ENCODE data around the gene LRRC70.
A peak's percentile ranks its signal among the peaks of the same experiment; 100 is the strongest.
"Not testable (repeated sequence)": the region's sequence is repeated elsewhere in the genome, so short reads cannot be mapped to it uniquely, and the experiment has no call there.

Gene LRRC70

DNA sequence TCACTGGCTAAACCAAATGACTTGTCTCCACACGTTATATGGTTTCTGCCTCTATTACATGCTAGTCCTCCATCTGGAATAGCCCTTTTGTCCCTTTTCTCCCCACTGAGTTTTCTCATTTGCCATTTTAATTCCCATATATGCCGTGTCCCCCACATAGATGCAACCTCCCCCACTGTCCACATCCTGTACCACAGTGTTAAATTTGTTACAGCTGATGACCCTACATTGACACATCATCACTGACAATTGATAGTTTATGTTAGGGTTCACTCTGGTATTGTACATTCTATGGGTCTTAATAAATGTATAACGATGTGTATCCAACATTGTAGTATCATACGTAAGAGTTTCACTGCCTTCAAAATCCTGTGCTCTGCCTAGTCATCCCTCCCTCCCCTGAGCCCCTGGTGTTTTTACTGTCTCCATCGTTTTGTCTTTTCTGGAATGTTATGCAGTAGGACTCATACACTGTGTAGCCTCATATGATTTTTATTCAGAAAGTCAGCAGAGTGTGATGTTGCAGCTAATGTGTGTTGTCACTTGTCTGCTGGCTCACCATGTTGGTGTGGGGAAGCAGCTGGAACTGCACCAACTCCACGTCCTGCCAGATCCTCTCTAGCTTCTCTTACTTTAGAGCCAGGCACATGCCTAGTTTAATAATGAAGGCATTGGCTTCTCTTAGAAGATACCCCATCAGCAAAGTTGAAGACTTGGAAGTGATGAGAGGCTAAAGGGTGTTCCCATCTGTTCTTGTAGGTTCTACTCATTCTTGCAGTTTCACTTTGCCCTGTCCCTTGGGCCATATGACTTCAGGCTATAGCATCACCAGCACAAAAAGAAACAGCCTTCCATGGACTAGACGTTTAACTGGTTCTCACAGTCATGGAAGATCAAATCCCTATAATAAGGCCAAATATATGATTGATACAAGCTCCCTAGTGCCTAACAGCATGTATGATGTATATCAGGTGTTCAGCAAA lies 30.2 kb downstream of the LRRC70 start:
- DNase-seq, result no peak

DNA sequence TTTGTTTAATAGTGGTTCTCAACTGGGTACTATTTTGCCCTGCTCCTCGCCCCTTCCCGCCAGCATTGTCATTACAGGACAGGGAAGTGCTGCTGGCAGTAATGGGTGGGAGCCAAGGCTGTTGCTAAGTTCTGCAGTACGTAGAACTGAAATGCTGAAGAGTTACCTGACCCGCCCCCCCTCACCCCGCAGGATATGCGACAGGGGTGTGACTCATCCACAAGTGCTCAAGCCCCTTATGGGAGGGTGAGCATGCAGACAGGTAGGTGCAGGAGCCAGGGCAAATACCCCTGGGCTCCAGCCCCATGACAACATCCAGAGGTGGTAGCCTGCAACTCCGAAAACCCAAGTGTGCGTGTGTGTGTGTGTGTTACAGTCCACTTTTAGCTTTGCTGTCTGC lies 35.7 kb downstream of the LRRC70 start:
- DNase-seq, result peak; percentile 65

DNA sequence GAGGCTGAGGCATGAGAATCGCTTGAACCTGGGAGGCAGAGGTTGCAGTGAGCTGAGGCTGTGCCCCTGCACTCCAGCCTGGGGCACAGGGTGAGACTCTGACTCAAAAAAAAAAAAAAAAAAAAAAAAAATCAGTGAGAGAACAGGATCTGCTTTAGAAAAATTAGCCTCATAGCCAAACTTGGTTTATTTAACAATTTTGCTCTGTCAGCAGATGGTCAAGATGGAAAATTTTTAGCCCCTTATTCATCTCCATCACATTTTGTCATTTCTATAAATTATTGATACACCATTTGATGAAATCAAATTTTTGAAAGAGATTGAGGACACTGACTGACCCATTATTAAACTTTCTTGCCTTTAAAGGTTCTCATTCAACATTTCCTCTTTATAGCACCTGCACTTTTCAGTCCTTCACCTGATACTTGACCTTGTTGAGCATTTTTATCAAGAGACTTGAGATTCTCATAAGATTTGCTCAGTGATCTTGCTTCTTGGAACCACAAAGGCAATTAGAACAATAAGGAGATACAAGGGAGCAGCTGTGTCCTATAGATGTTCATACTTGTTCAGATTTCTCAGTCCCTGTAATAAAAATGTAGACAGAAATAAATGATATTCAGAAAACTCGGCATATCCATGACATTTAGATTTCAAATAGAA lies 38.1 kb downstream of the LRRC70 start:
- no peak for DNase-seq

DNA sequence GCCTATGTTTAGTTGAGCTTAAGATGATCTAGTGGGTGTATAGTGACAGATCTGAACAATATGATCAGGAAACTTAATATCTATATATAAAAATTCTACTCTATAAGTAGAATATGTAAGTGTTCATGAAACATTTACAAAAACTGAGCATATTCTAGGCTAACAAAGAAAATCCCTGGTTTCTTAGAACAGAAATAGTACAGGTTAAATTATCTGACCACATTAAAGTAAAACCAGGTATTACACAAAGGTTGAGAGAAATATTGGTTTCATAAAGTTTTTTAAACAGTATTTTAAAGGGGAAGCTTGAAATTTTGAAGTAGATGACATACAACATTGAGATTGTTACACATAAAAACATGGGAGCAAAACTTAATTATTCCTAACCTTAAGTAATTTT lies 39.3 kb downstream of the LRRC70 start:
- no peak for DNase-seq

DNA sequence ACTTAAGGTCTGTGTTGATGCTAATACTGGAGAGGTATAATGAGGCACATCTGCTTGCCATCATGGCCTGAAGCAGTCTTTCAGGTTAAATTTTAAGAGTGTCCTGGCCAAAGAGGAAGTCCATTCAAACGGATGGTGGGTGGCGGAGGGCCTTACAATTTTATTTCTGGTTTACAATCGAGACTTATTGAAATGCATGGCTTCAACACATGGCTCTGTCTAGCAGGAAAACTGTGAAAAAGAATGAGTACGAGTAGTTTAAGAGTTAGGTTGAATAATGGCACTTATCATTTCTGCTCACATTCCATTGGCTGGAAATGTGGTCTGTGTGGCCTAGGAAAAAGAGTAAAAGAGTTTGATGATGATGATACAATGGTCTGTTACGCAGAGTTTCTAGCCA lies 42.1 kb downstream of the LRRC70 start:
- DNase-seq, result no peak

DNA sequence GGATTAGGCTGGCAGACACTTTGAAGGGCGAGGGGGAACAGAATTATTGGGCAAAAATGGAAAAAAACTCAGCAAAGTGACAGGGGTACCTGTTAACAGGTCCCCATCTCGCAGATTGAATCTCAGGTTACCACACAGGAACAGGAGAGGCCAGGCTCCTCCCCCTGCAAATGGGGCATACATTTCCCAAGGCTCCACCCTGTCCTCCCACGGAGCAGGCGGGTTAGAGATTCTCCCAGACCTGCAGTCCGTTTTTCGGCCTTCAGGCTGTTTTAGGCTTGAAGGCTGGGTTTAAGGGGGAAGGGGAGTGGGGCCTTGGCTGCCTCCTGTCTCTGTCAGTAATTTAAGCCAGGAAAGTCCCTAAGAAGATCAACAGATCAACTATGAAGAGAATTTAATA lies 42.7 kb downstream of the LRRC70 start:
- peak; percentile 95 for DNase-seq

DNA sequence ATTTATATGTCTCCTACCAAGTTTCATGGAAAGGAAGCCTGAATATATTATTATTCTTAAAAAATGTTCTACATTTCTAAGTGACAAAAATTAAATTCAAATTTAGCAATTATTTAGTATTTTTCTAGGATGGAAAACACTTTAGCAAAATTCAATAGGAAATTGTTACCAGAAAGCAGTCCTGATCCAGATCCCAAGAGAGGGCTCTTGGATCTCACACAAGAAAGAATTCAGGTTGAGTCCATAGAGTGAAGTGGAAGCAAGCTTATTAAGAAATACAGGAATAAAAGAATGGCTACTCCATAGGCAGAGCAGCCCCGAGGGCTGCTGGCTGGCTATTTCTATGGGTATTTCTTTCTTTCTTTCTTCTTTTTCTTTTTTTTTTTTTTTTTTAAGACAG lies 44.7 kb downstream of the LRRC70 start:
- DNase-seq, result no peak

DNA sequence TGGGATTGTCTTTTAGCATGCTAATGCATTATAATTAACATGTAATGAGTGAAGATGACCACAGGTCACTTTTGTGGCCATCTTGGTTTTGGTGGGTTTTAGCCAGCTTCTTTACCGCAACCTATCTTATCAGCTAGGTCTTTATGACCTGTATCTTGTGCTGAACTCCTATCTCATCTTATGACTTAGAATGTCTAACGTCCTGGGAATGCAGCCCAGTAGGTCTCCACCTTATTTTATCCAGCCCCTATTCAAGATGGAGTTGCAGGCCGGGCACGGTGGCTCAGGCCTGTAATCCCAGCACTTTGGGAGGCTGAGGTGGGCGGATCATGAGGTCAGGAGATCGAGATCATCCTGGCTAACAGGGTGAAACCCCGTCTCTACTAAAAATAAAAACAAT lies 45.8 kb downstream of the LRRC70 start:
- DNase-seq, result not testable (repeated sequence)

DNA sequence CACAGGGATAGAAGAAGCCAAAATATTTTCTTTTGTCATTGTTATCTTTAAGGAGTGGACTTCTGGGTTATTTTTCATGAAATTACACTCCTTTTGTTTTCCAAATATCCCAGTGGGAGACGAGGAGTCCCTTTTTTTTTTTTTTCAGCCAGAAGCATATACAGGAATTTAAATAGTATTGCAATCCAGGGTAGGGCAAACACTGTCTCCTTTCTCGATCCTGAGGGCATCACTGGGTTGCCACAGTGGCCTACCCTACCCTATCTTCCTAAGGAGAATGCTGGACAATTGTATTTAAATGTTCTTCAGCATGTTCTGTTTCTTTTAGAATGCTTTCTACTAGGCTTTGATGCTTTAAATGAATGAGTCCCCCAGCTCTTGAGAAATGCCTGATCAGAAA lies 47.9 kb downstream of the LRRC70 start:
- DNase-seq, result no peak

DNA sequence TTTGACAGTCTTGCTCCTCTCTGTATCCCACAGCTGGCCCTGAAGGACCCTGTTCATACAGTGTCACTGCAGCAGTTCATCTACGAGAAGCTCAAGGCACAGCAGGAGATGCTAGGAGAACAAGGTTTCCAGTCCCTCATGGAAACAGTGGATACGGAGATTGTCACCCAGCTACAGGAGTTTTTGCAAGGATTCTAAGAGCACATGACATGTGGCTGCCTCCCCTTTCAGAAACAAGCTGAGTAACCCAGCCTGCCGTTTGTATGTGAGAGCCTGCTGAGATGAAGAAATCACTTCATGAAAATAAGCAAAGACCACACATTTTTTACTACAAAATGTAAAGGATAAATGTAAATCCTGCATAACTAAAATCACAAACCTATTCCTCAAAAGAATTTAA lies 48.5 kb downstream of the LRRC70 start:
- DNase-seq, result no peak

DNA sequence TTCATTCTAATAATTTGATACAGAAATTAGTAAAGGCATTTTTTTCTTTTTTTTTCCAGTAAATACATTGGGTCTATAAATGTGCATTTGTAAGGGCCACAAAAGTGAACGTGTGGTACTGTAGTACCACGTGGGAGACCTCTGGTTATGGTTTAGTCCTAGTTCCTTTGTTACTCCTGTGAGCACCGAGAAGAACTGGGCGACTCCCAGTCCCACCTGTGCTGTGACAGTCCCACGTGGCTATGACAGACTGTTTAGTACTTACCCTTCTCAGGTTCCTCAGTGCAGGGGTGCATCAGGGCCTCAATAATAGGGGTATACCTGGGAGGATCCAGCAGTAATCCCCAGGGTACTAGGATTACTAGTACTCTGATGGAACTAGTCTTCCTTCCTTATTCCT lies 49.3 kb downstream of the LRRC70 start:
- DNase-seq, result no peak
